Small intestine (tissue), 7 donors: ENCODE results near the gene ICOS. TPM values are rescaled to one million over a fixed set of nuclear protein-coding genes. Genes with fewer than 3 reads are reported as not detected.

Source experiments
- DNase-seq, 2 donors: peaks; one replicate each; pipeline versions ENCODE4 v3.0.0 to v3.0.0-alpha.2; 2013
- FAIRE-seq: peaks from 2 replicates; lab custom pipeline; 2012; peaks lifted over from hg19 to GRCh38; lab: Jason Lieb, UNC
- H3K27ac ChIP-seq, 3 donors: one replicate each; pipeline ENCODE4 v1.5.1; 2013; ENCODE audit warnings: low read length in 2 of 3, mild to moderate bottlenecking in 2 of 3, control low read depth in 1 of 3, inconsistent platforms in 1 of 3, low read depth in 1 of 3, moderate library complexity in 1 of 3
- H3K27me3 ChIP-seq, 3 donors: one replicate each; pipeline ENCODE4 v1.6.1; 2013; ENCODE audit warnings: low read length in 3 of 3, inconsistent platforms in 1 of 3; ENCODE audit not compliant: control insufficient read depth in 3 of 3, insufficient read depth in 3 of 3
- H3K36me3 ChIP-seq, 3 donors: one replicate each; pipeline ENCODE4 v1.6.1; 2013; ENCODE audit warnings: low read length in 3 of 3, inconsistent platforms in 1 of 3, low read depth in 1 of 3, mild to moderate bottlenecking in 1 of 3, moderate library complexity in 1 of 3; ENCODE audit not compliant: control insufficient read depth in 3 of 3, insufficient read depth in 2 of 3
- H3K4me1 ChIP-seq, 3 donors: one replicate each; pipeline ENCODE4 v1.6.1; 2013; ENCODE audit warnings: low read length in 2 of 3, inconsistent platforms in 1 of 3, low read depth in 1 of 3, mild to moderate bottlenecking in 1 of 3, moderate library complexity in 1 of 3; ENCODE audit not compliant: control insufficient read depth in 3 of 3, insufficient read depth in 2 of 3
- H3K4me3 ChIP-seq, 3 donors: one replicate each; pipeline ENCODE4 v1.5.1; 2013; ENCODE audit warnings: low read length in 3 of 3, control low read depth in 1 of 3, inconsistent platforms in 1 of 3, low read depth in 1 of 3, mild to moderate bottlenecking in 1 of 3, moderate library complexity in 1 of 3
- H3K9me3 ChIP-seq, 2 donors: one replicate each; pipeline ENCODE4 v1.6.1; 2013; ENCODE audit warnings: low read depth in 1 of 2, low read length in 1 of 2; ENCODE audit not compliant: control insufficient read depth in 2 of 2, insufficient read depth in 1 of 2
- WGBS, 3 donors: extraction: QIAGEN DNeasy Blood & Tissue Kit; methylation state at CpG; one replicate each; pipeline ENCODE4 v1.1.7; 2013; 5-methylcytosine and 5-hydroxymethylcytosine counted together
- polyA plus RNA-seq, 4 donors: library from polyadenylated mRNA; stranded (reverse) in 3 of 4; unstranded in 1 of 4; fragments of 200-250 nt in 3 of 4; fragments of 120-200 nt in 1 of 4; gene quantifications; one replicate each; pipeline versions ENCODE4 v1.2.1 to v1.2.3, GENCODE V29; 2013
- donor health status: healthy with polysubstance abuse.
- donor health status: control.
- donor health status: control.
- donor health status: Bipolar disorder and iron deficiency.
- donor health status: healthy.

Gene ICOS
- polyA plus RNA-seq, 4 donors, result 0.27 to 0.50 (median 0.34) TPM; not detected in 1

GRCh38 chr2:203987959-203988358 is 51.4 kb downstream of the ICOS start:
- FAIRE-seq, result no peak
- WGBS, 3 donors, result 84 to 91% (median 89%) methylated on average over 2 of the region's 2 CpGs
- H3K4me1 ChIP-seq, result no peaks in the 10 kb centered on the region

GRCh38 chr2:203988500-203989260 is 52.1 kb downstream of the ICOS start:
- H3K9me3 ChIP-seq, result no peaks in the 10 kb centered on the region
- H3K36me3 ChIP-seq, result no peaks in the 10 kb centered on the region
- FAIRE-seq, result no peak
- H3K27me3 ChIP-seq, result peaks cover 0 to 2% (median 2%) of the 10 kb centered on the region in 3 donors
- DNase-seq, result no peak
- no peak overlapping the region for H3K4me3 ChIP-seq
- H3K27ac ChIP-seq, result no peak overlapping the region
- H3K4me1 ChIP-seq, result no peaks in the 10 kb centered on the region
- 74 to 86% (median 85%) methylated on average over 6 of the region's 6 CpGs for WGBS, 3 donors

More at GRCh38 chr2:203987959-203988358, 51.4 kb downstream of the ICOS start:
- Histone ChIP-seq H3K27ac (no peak overlapping the region), H3K27me3 (peaks cover 0 to 2% (median 2%) of the 10 kb centered on the region in 3 donors), H3K36me3 (no peaks in the 10 kb centered on the region), H3K9me3 (no peaks in the 10 kb centered on the region), H3K4me3 (no peak overlapping the region)
- no peak for DNase-seq

GRCh38 chr2:203989521-203989920 is 53.0 kb downstream of the ICOS start:
- 70 to 87% (median 83%) methylated on average over 2 of the region's 2 CpGs for WGBS, 3 donors
- FAIRE-seq, result no peak
- no peaks in the 10 kb centered on the region for H3K4me1 ChIP-seq
- no peaks in the 10 kb centered on the region for H3K36me3 ChIP-seq
- H3K9me3 ChIP-seq, result no peaks in the 10 kb centered on the region
- no peak overlapping the region for H3K4me3 ChIP-seq
- no peak overlapping the region for H3K27ac ChIP-seq
- no peak for DNase-seq
- peaks cover 0 to 2% (median 2%) of the 10 kb centered on the region in 3 donors for H3K27me3 ChIP-seq

- FAIRE-seq, result no peak
- Histone ChIP-seq H3K27ac (no peak overlapping the region), H3K36me3 (no peaks in the 10 kb centered on the region), H3K4me1 (no peaks in the 10 kb centered on the region), H3K27me3 (no peaks in the 10 kb centered on the region), H3K4me3 (no peak overlapping the region), H3K9me3 (no peaks in the 10 kb centered on the region)
- WGBS, 3 donors, result 19 to 49% (median 30%) methylated on average over 1 of the region's 1 CpG
- no peak for DNase-seq
Observed at GRCh38 chr2:203992509-203992908, 55.9 kb downstream of the ICOS start.

- Histone ChIP-seq H3K36me3 (no peaks in the 10 kb centered on the region), H3K4me1 (no peaks in the 10 kb centered on the region), H3K4me3 (no peak overlapping the region), H3K27me3 (no peaks in the 10 kb centered on the region), H3K9me3 (no peaks in the 10 kb centered on the region), H3K27ac (no peak overlapping the region)
- WGBS, 3 donors, result 77 to 82% (median 79%) methylated on average over 4 of the region's 4 CpGs
- no peak for FAIRE-seq
- DNase-seq, result no peak
Observed at GRCh38 chr2:203993011-203993410, 56.4 kb downstream of the ICOS start.

- Histone ChIP-seq H3K27ac (no peak overlapping the region), H3K27me3 (no peaks in the 10 kb centered on the region), H3K9me3 (no peaks in the 10 kb centered on the region), H3K36me3 (no peaks in the 10 kb centered on the region), H3K4me3 (no peak overlapping the region), H3K4me1 (no peaks in the 10 kb centered on the region)
- 82 to 88% (median 87%) methylated on average over 4 of the region's 4 CpGs for WGBS, 3 donors
- FAIRE-seq (no peak), DNase-seq (no peak)
Observed at GRCh38 chr2:203993560-203993959, 57.0 kb downstream of the ICOS start.

- no peak overlapping the region for H3K27ac ChIP-seq
- no peak overlapping the region for H3K4me3 ChIP-seq
- peaks cover 0 to 2% (median 0%) of the 10 kb centered on the region in 3 donors for H3K4me1 ChIP-seq
- H3K9me3 ChIP-seq, result no peaks in the 10 kb centered on the region
- FAIRE-seq (no peak), DNase-seq (no peak)
- WGBS, 3 donors, result 84 to 88% (median 87%) methylated on average over 2 of the region's 2 CpGs
- H3K27me3 ChIP-seq, result no peaks in the 10 kb centered on the region
- no peaks in the 10 kb centered on the region for H3K36me3 ChIP-seq
Observed at GRCh38 chr2:203994735-203995134, 58.2 kb downstream of the ICOS start.

GRCh38 chr2:203996692-203997091 is 60.1 kb downstream of the ICOS start:
- H3K4me1 ChIP-seq, result peaks cover 0 to 2% (median 0%) of the 10 kb centered on the region in 3 donors
- FAIRE-seq, result no peak
- no peak for DNase-seq
- no peak overlapping the region for H3K4me3 ChIP-seq
- no peaks in the 10 kb centered on the region for H3K36me3 ChIP-seq
- H3K27ac ChIP-seq, result no peak overlapping the region
- no peaks in the 10 kb centered on the region for H3K27me3 ChIP-seq
- 76 to 89% (median 83%) methylated on average over 5 of the region's 5 CpGs for WGBS, 3 donors
- H3K9me3 ChIP-seq, result no peaks in the 10 kb centered on the region
